Body of pancreas (tissue), 4 donors: ENCODE measurements around the gene ALDH3A1.

Experiments
- CTCF ChIP-seq, 7 experiments: fragments of 450-650 bp in 4 of 7; fragments of 200-600 bp in 3 of 7; sonication (generic) in 3 of 7; IDR thresholded peaks; one replicate each; pipeline ENCODE4 v1.5.1; 2016 to 2019; ENCODE audit warnings: antibody characterized with exemption in 7 of 7
- POLR2A ChIP-seq, 3 donors: fragments of 450-650 bp; IDR thresholded peaks; one replicate each; pipeline ENCODE4 v1.6.1; 2016; ENCODE audit warnings: antibody characterized with exemption in 3 of 3, mild to moderate bottlenecking in 2 of 3

GRCh38 chr17:19760746-19761145 is 12.6 kb upstream of the ALDH3A1 start:
- TF ChIP-seq POLR2A (IDR thresholded peaks at IDR 0.05): no peak
- no peak for TF ChIP-seq CTCF (IDR thresholded peaks at IDR 0.05)
